CD8-positive, alpha-beta memory T cell (primary cell): ENCODE results near the gene BCOR. TPM values are rescaled to one million over a fixed set of nuclear protein-coding genes. Genes with fewer than 3 reads are reported as not detected.
A peak's percentile ranks its signal among the peaks of the same experiment; 100 is the strongest.

Experiments used
- CTCF ChIA-PET: fragments of 350-600 bp; sonication (Branson Sonifier 250); formaldehyde crosslinking; loops from one replicate; lab custom pipeline; 2021; ENCODE audit warnings: antibody characterized with exemption; lab: Charles Lee
- POLR2A ChIA-PET: fragments of 350-600 bp; sonication (Branson Sonifier 250); formaldehyde crosslinking; loops from one replicate; lab custom pipeline; 2021; ENCODE audit warnings: antibody characterized with exemption; lab: Charles Lee
- DNase-seq, 5 donors: peaks; one replicate each; pipeline versions ENCODE4 v3.0.0 to v3.0.0-alpha.2; 2020 to 2022; ENCODE audit warnings: mixed read lengths in 1 of 5
- H3K27ac ChIP-seq: one replicate; pipeline ENCODE4 v1.7.0; 2013; ENCODE audit warnings: low read depth, mild to moderate bottlenecking, low read length, moderate library complexity
- H3K27me3 ChIP-seq: 2 replicates; pipeline ENCODE4 v1.7.0; 2013; ENCODE audit warnings: low read length, mild to moderate bottlenecking; ENCODE audit not compliant: insufficient read depth, poor library complexity, severe bottlenecking
- H3K36me3 ChIP-seq: 2 replicates; pipeline ENCODE4 v1.7.0; 2013; ENCODE audit warnings: mild to moderate bottlenecking, low read length, moderate library complexity; ENCODE audit not compliant: insufficient read depth
- H3K4me1 ChIP-seq: 2 replicates; pipeline ENCODE4 v1.7.0; 2013; ENCODE audit warnings: mild to moderate bottlenecking, low read length, moderate library complexity; ENCODE audit not compliant: insufficient read depth
- H3K4me3 ChIP-seq: 2 replicates; pipeline ENCODE4 v1.7.0; 2013; ENCODE audit warnings: mild to moderate bottlenecking, low read length
- H3K9me3 ChIP-seq: 2 replicates; pipeline ENCODE4 v1.7.0; 2013; ENCODE audit warnings: mild to moderate bottlenecking, low read length
- H3K27ac Mint-ChIP-seq, 8 donors: one replicate each; pipeline ENCODE4 v1.8.0; 2020 to 2021; ENCODE audit warnings: mixed read lengths in 8 of 8, mild to moderate bottlenecking in 6 of 8, inconsistent platforms in 3 of 8, moderate library complexity in 3 of 8
- H3K27me3 Mint-ChIP-seq, 2 donors: one replicate each; pipeline ENCODE4 v1.8.0; 2020 to 2021; ENCODE audit warnings: mixed read lengths in 2 of 2, mild to moderate bottlenecking in 1 of 2, moderate library complexity in 1 of 2
- H3K36me3 Mint-ChIP-seq, 3 donors: one replicate each; pipeline ENCODE4 v1.8.0; 2020 to 2021; ENCODE audit warnings: mixed read lengths in 3 of 3, inconsistent platforms in 1 of 3, mild to moderate bottlenecking in 1 of 3
- H3K4me1 Mint-ChIP-seq, 3 donors: one replicate each; pipeline ENCODE4 v1.8.0; 2020 to 2021; ENCODE audit warnings: mixed read lengths in 3 of 3, inconsistent platforms in 1 of 3, mild to moderate bottlenecking in 1 of 3
- H3K4me3 Mint-ChIP-seq, 7 donors: one replicate each; pipeline ENCODE4 v1.8.0; 2020 to 2021; ENCODE audit warnings: mixed read lengths in 7 of 7, mild to moderate bottlenecking in 6 of 7, moderate library complexity in 4 of 7, inconsistent platforms in 2 of 7
- H3K9me3 Mint-ChIP-seq, 5 donors: one replicate each; pipeline ENCODE4 v1.8.0; 2020 to 2022; ENCODE audit warnings: mixed read lengths in 5 of 5, mild to moderate bottlenecking in 3 of 5, moderate library complexity in 2 of 5, inconsistent platforms in 1 of 5
- polyA plus RNA-seq: library from polyadenylated mRNA; unstranded; fragments of 300-500 nt; fragmentation: Illumina TruSeq; gene quantifications from one replicate; pipeline ENCODE4 v1.2.3, GENCODE V29; 2021
- total RNA-seq, 2 experiments: library from RNA; stranded (reverse); gene quantifications; one replicate each; pipeline ENCODE4 v1.2.3, GENCODE V29; 2021

The BCOR gene
- total and polyA plus RNA-seq, 3 experiments from 2014 or later: 7.2 to 67.7 (median 62.6) TPM

DNA sequence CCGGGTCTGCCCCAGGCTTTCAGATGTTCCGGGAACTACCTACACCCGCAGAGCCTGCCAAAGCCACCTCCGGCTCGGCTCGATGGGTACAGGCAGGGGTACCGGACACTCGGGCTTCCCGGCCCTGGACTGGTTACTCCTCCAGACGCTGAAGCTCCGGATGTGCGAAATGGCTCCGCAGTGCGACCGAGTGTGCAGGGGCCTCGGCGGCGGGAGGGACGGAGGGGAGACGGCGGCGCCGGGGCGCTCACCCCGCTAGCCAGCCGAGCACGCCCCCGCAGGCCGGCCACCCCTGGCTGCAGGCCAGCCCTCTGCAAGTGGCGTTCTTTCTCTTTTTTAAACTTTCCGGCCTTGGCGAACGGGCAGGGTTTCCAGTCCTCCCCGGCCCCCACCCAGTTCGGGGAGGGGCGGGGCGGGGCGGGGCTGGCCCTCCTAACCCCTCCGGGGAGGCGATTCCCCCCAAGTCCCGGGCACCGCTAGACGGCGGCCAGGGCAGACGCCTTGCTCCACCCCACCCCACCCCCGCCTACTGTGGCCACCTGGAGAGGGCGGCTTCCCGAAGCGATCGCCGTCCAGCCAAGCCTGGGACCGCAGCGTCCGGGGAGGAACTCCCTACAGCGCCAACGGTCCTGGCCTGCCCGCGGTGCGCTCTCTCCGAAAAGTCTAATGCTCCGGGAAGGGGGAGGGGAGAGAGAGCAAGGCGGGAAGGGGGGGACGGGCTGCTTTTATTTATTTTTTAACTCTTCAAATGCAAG lies 7.5 kb downstream of the BCOR start:
- H3K4me1 ChIP-seq: peaks cover 48% of the 10 kb centered on the region
- H3K36me3 ChIP-seq: no peaks in the 10 kb centered on the region
- no peak overlapping the region for H3K27ac ChIP-seq
- H3K27me3 Mint-ChIP-seq: peaks cover 0 to 45% of the 10 kb centered on the region in 2 donors
- no peak for DNase-seq
- no peaks in the 10 kb centered on the region for H3K27me3 ChIP-seq
- no peak overlapping the region for H3K4me3 ChIP-seq
- ChIA-PET CTCF (no interaction called here), POLR2A (no interaction called here)
- H3K4me1 Mint-ChIP-seq: peaks cover 56 to 76% (median 75%) of the 10 kb centered on the region in 3 donors
- H3K36me3 Mint-ChIP-seq: peaks cover 0 to 6% (median 0%) of the 10 kb centered on the region in 3 donors
- H3K4me3 Mint-ChIP-seq: peak overlapping the region in 5 of 7 donors; percentile 40 to 78 (median 57)
- H3K9me3 Mint-ChIP-seq: peaks cover 0 to 2% (median 0%) of the 10 kb centered on the region in 5 donors
- no peaks in the 10 kb centered on the region for H3K9me3 ChIP-seq
- H3K27ac Mint-ChIP-seq: peak overlapping the region in 2 of 8 donors; percentile 17

DNA sequence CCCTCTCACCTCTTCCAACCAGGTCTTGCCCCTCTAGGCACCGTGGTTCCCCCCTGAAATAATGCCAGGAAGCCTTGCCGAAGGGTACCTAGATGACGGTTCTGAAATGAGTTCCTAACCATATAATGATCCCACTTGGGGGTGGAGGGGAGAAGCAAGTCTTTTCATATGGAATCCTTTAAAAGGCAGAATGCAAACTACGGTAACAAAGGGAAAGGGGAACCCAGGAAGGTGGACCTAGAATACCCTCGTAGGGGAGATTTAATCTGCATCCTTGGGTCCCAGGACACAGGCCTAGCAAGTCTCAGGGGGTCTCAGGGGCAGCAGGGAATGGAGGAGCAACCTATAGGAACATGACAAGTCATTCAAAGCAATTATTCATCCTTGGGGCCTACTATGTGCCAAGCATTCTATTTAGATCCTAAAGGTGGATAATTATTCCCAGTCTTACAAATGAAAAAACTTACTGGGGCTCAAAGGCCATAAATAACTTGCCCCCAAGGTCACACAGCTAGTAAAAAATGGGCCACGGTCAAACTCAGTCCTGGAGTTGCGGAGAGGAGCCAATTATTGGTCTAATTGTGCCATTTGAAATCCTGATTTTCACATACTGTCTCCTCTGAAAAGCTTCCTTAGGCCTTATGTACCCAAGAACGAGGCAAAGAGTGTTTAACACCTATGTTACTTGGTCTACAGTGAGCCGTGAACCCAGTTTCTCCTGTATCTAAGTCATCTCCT lies 8.8 kb downstream of the BCOR start:
- H3K9me3 ChIP-seq: no peaks in the 10 kb centered on the region
- Mint-ChIP-seq H3K4me3 (peak overlapping the region in 5 of 7 donors; percentile 26 to 78 (median 54)), H3K36me3 (peaks cover 0 to 4% (median 0%) of the 10 kb centered on the region in 3 donors), H3K27me3 (peaks cover 0 to 45% of the 10 kb centered on the region in 2 donors), H3K9me3 (peaks cover 0 to 2% (median 0%) of the 10 kb centered on the region in 5 donors), H3K27ac (peak overlapping the region in 6 of 8 donors; percentile 29 to 84 (median 46)), H3K4me1 (peaks cover 63 to 85% (median 84%) of the 10 kb centered on the region in 3 donors)
- POLR2A ChIA-PET: no interaction called here
- H3K36me3 ChIP-seq: no peaks in the 10 kb centered on the region
- H3K4me3 ChIP-seq: no peak overlapping the region
- CTCF ChIA-PET: interaction anchor here (1.2 kb wide), 1 partner anchor 9 kb away, joined by 3 read pairs; the partner anchor contains the start of gene BCOR
- DNase-seq: no peak
- no peaks in the 10 kb centered on the region for H3K27me3 ChIP-seq
- no peak overlapping the region for H3K27ac ChIP-seq
- H3K4me1 ChIP-seq: peaks cover 59% of the 10 kb centered on the region

DNA sequence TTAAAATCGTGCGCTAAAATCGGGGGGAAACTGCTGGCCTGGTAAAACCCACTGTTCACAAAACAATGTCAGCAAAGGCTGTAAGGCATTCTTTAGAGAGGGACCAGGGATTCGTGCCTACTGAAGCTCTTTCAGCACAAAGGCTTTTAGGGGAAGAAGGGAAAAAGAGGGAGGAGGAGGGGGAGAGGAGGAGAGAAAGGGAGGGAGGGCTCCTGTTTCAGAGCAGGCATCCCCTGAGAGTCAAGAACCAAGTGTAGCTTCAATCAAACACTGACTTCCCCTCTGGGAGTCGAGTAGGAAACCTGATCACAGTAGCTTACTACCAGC lies 9.5 kb downstream of the BCOR start:
- ChIA-PET POLR2A (interaction anchor here (1.0 kb wide), 1 partner anchor 27 kb away, joined by 3 read pairs; no protein-coding TSS in a partner anchor), CTCF (interaction anchor here (1.2 kb wide), 1 partner anchor 9 kb away, joined by 3 read pairs; the partner anchor contains the start of gene BCOR)
- Mint-ChIP-seq H3K36me3 (peaks cover 0 to 4% (median 0%) of the 10 kb centered on the region in 3 donors), H3K27ac (peak overlapping the region in 1 of 8 donors; percentile 54), H3K9me3 (peaks cover 0 to 2% (median 0%) of the 10 kb centered on the region in 5 donors), H3K27me3 (peaks cover 0 to 38% of the 10 kb centered on the region in 2 donors), H3K4me3 (peak overlapping the region in 1 of 7 donors; percentile 78), H3K4me1 (peaks cover 59 to 82% (median 78%) of the 10 kb centered on the region in 3 donors)
- Histone ChIP-seq H3K4me1 (peaks cover 53% of the 10 kb centered on the region), H3K4me3 (no peak overlapping the region), H3K9me3 (no peaks in the 10 kb centered on the region), H3K27me3 (no peaks in the 10 kb centered on the region), H3K36me3 (no peaks in the 10 kb centered on the region), H3K27ac (no peak overlapping the region)
- DNase-seq: no peak

DNA sequence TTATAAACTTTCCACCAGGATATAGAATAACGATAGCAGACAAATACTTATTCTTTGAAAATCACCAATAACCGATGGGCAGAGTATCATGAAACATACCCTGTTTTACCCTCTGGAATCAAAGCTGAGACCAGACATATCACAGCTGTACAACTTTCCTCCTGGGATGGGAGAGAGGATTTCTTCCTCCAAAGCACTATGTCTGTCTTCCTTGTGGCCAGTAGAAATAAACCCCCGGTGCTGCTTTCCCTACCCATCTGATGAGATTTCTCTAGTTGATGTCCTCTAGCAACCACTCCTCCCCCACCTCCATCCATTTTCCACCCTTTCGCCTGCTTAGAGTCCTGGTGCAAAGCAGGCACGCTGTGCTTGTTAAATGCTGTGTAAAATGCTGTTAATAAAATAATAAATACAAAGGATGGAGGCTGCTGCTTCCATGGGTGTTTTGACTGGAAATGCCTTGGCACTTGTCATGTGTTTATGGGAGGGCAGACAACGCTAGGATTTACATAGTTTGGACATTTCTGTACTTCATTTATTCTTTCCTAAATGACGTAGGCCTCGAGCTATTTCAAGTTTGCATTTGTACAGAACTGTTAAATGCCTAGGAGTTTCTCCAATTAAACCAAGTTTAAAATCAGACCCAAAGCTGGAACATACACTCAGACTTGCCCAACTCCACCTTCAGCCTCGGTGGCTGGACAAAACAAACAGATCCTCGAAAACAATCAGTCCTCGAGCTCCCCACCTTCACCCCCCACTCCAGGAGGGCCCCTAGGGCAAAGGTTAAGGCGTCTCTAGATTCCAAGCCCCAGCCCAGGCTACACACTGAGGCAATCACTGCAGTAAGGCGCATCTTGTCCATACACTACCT lies 10.1 kb downstream of the BCOR start:
- POLR2A ChIA-PET: interaction anchor here (0.8 to 1.0 kb wide), 2 partner anchors 12 to 27 kb away, joined by 3 read pairs; no protein-coding TSS in a partner anchor
- no peak for DNase-seq
- H3K27ac Mint-ChIP-seq: no peak overlapping the region
- peaks cover 0 to 2% (median 0%) of the 10 kb centered on the region in 5 donors for H3K9me3 Mint-ChIP-seq
- Histone ChIP-seq H3K27ac (no peak overlapping the region), H3K4me3 (no peak overlapping the region), H3K9me3 (no peaks in the 10 kb centered on the region), H3K36me3 (no peaks in the 10 kb centered on the region), H3K27me3 (no peaks in the 10 kb centered on the region), H3K4me1 (peaks cover 51% of the 10 kb centered on the region)
- CTCF ChIA-PET: interaction anchor here (1.2 to 2.8 kb wide), 2 partner anchors 9 to 10 kb away, joined by 3 to 6 read pairs; partner anchors contain the start of gene BCOR
- H3K27me3 Mint-ChIP-seq: peaks cover 0 to 34% of the 10 kb centered on the region in 2 donors
- peaks cover 58 to 78% (median 75%) of the 10 kb centered on the region in 3 donors for H3K4me1 Mint-ChIP-seq
- peak overlapping the region in 1 of 7 donors; percentile 13 for H3K4me3 Mint-ChIP-seq
- peaks cover 0 to 2% (median 0%) of the 10 kb centered on the region in 3 donors for H3K36me3 Mint-ChIP-seq

- ChIA-PET CTCF (interaction anchor here (0.6 to 2.8 kb wide), 2 partner anchors 10 to 367 kb away, joined by 3 to 6 read pairs; no protein-coding TSS in a partner anchor), POLR2A (no interaction called here)
- Histone ChIP-seq H3K4me3 (no peak overlapping the region), H3K4me1 (peaks cover 60% of the 10 kb centered on the region), H3K27me3 (no peaks in the 10 kb centered on the region), H3K9me3 (no peaks in the 10 kb centered on the region), H3K36me3 (no peaks in the 10 kb centered on the region), H3K27ac (no peak overlapping the region)
- H3K27me3 Mint-ChIP-seq: peaks cover 0 to 28% of the 10 kb centered on the region in 2 donors
- no peak for DNase-seq
- peaks cover 58 to 83% (median 78%) of the 10 kb centered on the region in 3 donors for H3K4me1 Mint-ChIP-seq
- H3K27ac Mint-ChIP-seq: no peak overlapping the region
- no peaks in the 10 kb centered on the region for H3K36me3 Mint-ChIP-seq
- H3K9me3 Mint-ChIP-seq: no peaks in the 10 kb centered on the region
- peak overlapping the region in 2 of 7 donors; percentile 13 to 32 for H3K4me3 Mint-ChIP-seq
Measured at GRCh38 chrX:40086569-40087335, 11.0 kb downstream of the BCOR start.

- Histone ChIP-seq H3K9me3 (no peaks in the 10 kb centered on the region), H3K4me3 (no peak overlapping the region), H3K27me3 (no peaks in the 10 kb centered on the region), H3K27ac (no peak overlapping the region), H3K36me3 (no peaks in the 10 kb centered on the region), H3K4me1 (peaks cover 52% of the 10 kb centered on the region)
- POLR2A ChIA-PET: interaction anchor here (0.6 kb wide), 1 partner anchor 10 kb away, joined by 6 read pairs; no protein-coding TSS in a partner anchor
- Mint-ChIP-seq H3K36me3 (peaks cover 0 to 2% (median 0%) of the 10 kb centered on the region in 3 donors), H3K9me3 (no peaks in the 10 kb centered on the region), H3K27me3 (peaks cover 0 to 25% of the 10 kb centered on the region in 2 donors), H3K4me3 (peak overlapping the region in 1 of 7 donors; percentile 28), H3K27ac (no peak overlapping the region), H3K4me1 (peaks cover 54 to 83% (median 80%) of the 10 kb centered on the region in 3 donors)
- DNase-seq: no peak
- CTCF ChIA-PET: interaction anchor here (0.6 to 2.8 kb wide), 2 partner anchors 11 to 368 kb away, joined by 3 to 6 read pairs; no protein-coding TSS in a partner anchor
Measured at GRCh38 chrX:40085714-40086113, 12.0 kb downstream of the BCOR start.
